HG03442 (cell line): ENCODE measurements around the gene MMAB.

Source experiments
- ATAC-seq: cut with Tn5 transposase; IDR thresholded peaks from one replicate; pipeline ENCODE4 v1.9.1; 2021; ENCODE audit warnings: mild to moderate bottlenecking, moderate library complexity; ENCODE audit not compliant: unreplicated experiment

Gene MMAB

GRCh38 chr12:109573029-109573913 is at the start of gene MMAB, which contains the start of gene MVK:
MMAB (minus strand) TSS chr12:109573504; CDS start chr12:109573480, 24 bp downstream.
MVK (plus strand) TSS chr12:109573794; CDS start chr12:109574823, 1,029 bp downstream.
- peak; percentile 91 for ATAC-seq

GRCh38 chr12:109621901-109622364 is 48.6 kb upstream of the MMAB start:
- no peak for ATAC-seq

- ATAC-seq = no peak
Measured at GRCh38 chr12:109621211-109621694, 47.9 kb upstream of the MMAB start.

- no peak for ATAC-seq
Measured at GRCh38 chr12:109619002-109619604, 45.8 kb upstream of the MMAB start.

- no peak for ATAC-seq
Measured at GRCh38 chr12:109618082-109618481, 44.8 kb upstream of the MMAB start.

GRCh38 chr12:109617491-109617890 is 44.2 kb upstream of the MMAB start:
- ATAC-seq = no peak

- ATAC-seq = no peak
Measured at GRCh38 chr12:109615556-109616229, 42.4 kb upstream of the MMAB start.

- ATAC-seq = no peak
Measured at GRCh38 chr12:109613649-109614455, 40.5 kb upstream of the MMAB start.

- ATAC-seq = no peak
Measured at GRCh38 chr12:109612975-109613502, 39.7 kb upstream of the MMAB start.

GRCh38 chr12:109612003-109612402 is 38.7 kb upstream of the MMAB start:
- no peak for ATAC-seq

GRCh38 chr12:109611223-109611622 is 37.9 kb upstream of the MMAB start:
- no peak for ATAC-seq

- no peak for ATAC-seq
Measured at GRCh38 chr12:109610523-109610922, 37.2 kb upstream of the MMAB start.

- ATAC-seq = no peak
Measured at GRCh38 chr12:109609342-109609741, 36.0 kb upstream of the MMAB start.

GRCh38 chr12:109608793-109609192 is 35.5 kb upstream of the MMAB start:
- no peak for ATAC-seq

GRCh38 chr12:109608270-109608669 is 35.0 kb upstream of the MMAB start:
- no peak for ATAC-seq

GRCh38 chr12:109607618-109608017 is 34.3 kb upstream of the MMAB start:
- no peak for ATAC-seq

GRCh38 chr12:109606320-109607028 is 33.2 kb upstream of the MMAB start:
- ATAC-seq = no peak

- ATAC-seq = no peak
Measured at GRCh38 chr12:109605599-109606228, 32.4 kb upstream of the MMAB start.

GRCh38 chr12:109605016-109605415 is 31.7 kb upstream of the MMAB start:
- ATAC-seq = no peak
